GM12874 (cell line): ENCODE measurements around the gene LCORL.

Experiments used
- CTCF ChIP-seq: IDR thresholded peaks from 2 replicates; pipeline ENCODE4 v1.5.1; 2011; ENCODE audit warnings: low read depth, mild to moderate bottlenecking, control low read depth, low read length, moderate library complexity; ENCODE audit not compliant: insufficient read depth

LCORL gene

GRCh38 chr4:18051281-18051680 is 29.7 kb upstream of the LCORL start:
- no peak for TF ChIP-seq CTCF

- TF ChIP-seq CTCF, result no peak
These were observed 28.9 kb upstream of the LCORL start for GRCh38 chr4:18050448-18050847.

- no peak for TF ChIP-seq CTCF
These were observed 27.9 kb upstream of the LCORL start for GRCh38 chr4:18049446-18049845.

- peak; percentile 35; the same call in 1 of the 2 replicates for TF ChIP-seq CTCF
These were observed 21.2 kb upstream of the LCORL start for GRCh38 chr4:18042754-18043153.

- TF ChIP-seq CTCF, result no peak
These were observed 20.5 kb upstream of the LCORL start for GRCh38 chr4:18042012-18042411.

GRCh38 chr4:18041114-18041513 is 19.6 kb upstream of the LCORL start:
- no peak for TF ChIP-seq CTCF

- TF ChIP-seq CTCF, result no peak
These were observed 17.6 kb upstream of the LCORL start for GRCh38 chr4:18039113-18039512.

- TF ChIP-seq CTCF, result no peak
These were observed 12.5 kb upstream of the LCORL start for GRCh38 chr4:18034099-18034498.
